GM19455 (cell line): ENCODE data around the gene FSTL4.

ENCODE experiments used
- ATAC-seq: cut with Tn5 transposase; IDR thresholded peaks from one replicate; pipeline ENCODE4 v1.9.1; 2021; ENCODE audit not compliant: unreplicated experiment

The FSTL4 gene

DNA sequence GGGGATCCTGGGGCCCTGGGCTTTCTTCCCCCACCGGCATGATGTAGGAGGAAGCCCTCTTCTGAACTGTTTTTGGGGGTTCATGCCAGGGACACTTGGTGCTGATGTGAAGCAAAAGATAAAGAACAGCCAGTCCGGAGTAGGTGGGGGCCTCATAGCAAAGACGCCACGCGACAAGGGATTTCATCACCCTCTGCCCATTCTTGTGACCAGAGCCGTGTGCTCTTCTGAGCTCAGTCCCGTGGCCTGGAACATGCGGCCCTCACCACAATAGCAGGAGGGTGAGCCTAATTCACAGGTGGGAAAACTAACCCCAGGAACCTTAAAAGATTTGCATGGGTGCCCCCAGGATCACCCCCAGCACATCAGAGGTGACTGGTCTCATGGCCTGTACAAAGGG lies 334.6 kb downstream of the FSTL4 start:
- ATAC-seq = no peak

DNA sequence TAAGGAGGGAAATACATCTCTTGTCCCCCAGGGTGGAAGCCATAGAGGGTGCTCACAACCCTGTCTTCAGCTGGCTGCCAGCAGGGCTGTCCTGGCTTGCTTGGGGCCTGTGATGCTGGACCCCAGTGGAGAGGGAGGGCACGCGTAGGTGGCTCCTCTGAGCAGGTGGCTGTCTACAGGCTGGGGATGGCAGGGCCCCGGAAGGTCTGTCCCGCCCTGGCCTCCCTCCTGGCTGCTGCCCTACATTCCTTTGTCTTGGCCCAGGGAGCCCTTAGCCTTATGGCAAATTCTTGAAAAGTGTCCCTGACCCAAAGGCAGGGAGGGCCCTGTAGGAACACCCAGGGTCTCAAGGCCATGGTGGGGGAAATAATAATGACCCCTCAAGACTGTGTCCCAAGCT lies 336.2 kb downstream of the FSTL4 start:
- ATAC-seq = no peak

DNA sequence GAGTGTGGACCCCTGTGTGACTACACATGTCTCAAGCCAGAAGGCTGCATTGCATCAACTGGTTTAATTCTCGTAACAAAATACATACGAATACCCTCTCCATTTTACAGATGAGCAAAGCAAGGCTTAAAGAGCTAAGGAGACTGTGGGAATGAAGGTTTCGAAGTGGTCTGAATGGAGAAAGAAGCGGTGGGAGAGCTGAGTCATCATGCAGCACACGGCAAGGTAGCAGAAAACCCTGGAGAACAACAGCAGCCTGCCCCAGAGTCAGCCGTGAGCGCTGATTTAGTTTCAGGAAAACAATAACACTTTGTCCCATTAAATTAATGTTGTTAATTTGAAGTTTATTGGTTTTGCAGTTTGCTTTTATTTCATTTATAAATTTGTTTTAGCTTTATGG lies 336.7 kb downstream of the FSTL4 start:
- no peak for ATAC-seq

DNA sequence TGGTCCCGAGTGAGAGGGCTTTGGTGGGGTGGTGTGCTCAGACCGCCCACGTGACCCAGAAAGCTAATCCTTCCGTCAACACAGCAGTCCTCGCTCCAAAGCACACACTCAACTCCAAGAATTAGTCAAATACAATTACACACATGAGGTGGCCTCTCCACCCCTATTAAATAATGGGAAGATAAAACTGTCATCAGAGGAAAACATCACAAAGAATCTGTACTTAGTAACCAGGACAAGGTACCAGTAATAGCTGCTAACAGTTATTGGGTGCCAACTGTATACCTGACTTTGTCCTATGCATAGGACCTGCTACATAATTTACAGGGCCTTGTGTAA lies 337.8 kb downstream of the FSTL4 start:
- no peak for ATAC-seq

DNA sequence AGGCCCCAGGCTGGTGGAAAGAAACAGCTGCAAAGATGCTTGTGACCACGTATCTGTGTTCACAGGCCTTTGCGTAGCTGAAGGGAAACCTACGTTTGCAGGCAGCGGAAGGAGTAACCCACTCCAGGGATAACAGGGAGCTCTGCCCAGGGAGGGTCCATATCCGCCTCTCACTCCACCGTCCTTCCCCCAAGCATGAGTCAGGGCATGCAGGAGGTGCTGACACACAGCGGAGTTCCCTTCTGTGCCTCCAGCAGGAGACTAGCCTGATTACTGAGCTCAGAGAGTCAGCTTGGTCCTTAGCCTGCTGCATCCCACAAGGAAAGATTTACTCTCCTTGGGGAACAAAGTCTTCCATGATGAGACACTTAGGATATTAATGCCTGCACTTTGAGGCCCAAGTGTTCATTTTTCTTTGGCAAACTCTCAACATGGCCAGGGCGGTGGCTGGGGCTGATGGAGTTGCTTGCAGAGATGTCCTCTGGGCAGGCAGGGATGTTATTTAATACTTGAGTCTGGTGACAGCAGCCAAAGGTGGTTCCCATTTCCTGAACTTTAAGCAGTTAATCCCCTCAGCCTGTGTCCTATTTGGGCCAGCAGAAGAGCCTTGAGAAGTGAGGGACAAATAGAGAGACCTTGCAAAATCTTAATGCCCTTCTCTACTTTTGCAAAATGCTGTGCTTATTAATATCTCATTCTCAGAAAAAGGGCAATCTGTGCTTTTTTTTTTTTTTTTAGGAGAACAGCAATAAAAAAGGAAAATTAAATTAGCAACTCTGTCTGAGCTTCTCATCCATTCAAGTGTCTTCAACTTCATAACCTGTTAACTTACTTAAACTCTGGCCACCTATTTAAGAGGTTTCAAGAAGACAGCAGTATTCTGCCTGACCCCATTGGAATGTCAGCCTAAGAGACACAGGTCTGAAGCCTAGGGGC lies 338.4 kb downstream of the FSTL4 start:
- no peak for ATAC-seq

DNA sequence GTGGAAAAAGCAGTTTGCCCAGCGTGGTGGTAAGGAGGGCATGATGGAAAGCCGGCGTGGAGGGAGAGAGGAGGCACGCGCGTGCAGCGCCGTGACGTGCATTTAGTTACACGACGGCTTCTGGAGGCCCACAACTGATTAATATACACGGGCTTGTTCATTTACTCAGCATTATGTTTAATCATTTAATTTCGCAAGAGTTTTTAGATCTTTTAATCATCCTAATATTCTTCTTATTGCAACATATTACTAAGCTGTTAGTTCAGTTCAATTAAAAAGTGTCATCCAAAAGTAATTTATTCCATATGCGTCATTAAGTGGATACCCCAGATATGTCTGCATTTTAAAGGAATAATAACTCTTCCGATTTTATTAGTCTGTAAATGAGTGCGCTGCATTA lies 340.0 kb downstream of the FSTL4 start:
- no peak for ATAC-seq

DNA sequence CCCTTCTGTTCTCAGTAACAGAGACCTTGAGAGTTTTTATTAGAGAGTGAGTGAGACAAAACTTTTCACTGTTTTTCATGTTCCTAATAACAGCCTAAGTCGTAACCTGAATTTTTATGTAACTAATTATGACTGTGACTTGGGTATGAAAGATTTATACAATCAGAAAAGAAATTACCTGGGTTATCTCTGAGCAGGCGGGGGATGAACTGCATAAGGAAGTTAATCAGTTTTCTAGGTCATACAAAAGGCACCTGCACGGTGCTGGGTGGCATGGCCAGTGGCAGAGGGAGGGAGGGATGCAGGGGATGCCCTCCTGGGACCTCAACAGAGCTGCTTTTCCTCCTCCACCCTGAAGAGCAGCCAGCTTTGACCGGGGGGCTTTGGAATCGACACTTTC lies 340.7 kb downstream of the FSTL4 start:
- ATAC-seq = no peak

DNA sequence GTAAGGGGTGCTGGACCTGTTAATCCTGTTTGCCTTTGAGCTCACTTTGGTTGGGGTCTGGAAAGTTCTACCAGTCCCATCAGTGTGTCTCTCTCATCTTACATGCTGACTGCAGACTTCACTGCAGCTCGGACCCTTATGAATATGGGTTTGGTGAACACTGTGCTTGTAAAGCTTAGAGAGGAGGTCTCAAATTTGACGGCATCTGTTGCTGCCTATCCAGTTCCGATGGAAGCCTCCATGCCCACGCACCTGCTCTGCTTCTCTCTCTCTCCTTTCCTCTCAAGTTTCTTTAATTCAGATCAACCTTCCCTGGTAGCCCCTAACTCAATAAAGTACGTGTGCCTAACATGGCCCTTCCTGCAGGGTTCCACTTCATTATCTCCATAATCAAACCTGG lies 342.6 kb downstream of the FSTL4 start:
- no peak for ATAC-seq

DNA sequence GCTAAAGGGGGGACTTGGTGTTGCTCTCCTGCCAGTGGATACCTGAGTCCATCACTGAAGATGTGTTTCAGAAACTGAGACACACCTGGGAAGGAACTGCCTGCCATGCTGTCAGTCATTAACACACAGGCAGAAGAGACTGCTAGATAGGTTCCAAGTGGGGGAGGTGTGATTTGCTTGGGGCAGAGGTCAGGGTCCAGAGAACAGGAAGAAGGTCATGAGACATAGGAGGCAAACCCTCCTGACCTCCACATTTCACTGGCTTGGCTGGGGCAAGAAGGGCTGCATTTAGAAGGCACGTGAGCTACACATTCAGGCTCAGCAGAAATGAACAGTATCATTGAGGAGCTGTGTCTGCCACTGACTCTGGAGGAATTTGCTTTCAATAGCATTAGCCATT lies 344.7 kb downstream of the FSTL4 start:
- ATAC-seq = no peak

DNA sequence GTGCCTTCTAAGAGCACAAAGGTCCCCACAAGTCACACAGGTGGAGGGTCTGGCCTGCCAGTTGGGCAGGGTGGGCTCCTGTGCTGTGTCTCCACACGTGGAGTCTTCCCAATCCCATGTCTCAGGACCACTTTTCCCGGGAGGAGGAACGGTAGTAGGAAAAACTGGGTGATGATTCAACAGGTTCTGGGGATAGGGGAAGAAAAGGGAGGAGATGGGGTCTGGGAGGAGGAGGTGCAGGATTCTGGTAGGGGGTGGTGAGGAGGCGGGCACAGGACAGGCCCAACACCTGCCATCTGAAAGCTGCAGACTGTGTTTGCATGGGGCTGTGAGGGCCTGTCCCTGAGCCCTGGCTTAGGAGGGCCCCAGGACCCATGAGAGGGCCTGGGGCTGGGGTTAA lies 345.4 kb downstream of the FSTL4 start:
- ATAC-seq = no peak

DNA sequence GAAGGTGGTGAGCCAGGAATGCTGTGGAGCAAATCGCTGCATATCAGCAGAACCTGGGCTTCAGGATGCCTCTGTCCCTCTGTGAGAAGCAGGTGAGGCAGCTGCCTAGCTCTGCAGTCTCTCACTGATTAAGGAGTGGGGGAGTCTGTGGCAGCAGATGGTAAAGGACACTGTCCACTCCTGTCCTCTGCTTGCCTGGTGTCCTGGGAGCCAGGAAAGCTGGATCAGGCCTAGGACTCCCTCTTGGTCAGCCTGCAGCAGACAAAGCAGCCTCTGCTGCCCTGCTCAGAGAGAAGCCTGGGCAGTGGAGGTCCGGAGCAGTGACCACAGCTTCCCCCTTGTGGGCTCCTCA lies 345.8 kb downstream of the FSTL4 start:
- no peak for ATAC-seq

DNA sequence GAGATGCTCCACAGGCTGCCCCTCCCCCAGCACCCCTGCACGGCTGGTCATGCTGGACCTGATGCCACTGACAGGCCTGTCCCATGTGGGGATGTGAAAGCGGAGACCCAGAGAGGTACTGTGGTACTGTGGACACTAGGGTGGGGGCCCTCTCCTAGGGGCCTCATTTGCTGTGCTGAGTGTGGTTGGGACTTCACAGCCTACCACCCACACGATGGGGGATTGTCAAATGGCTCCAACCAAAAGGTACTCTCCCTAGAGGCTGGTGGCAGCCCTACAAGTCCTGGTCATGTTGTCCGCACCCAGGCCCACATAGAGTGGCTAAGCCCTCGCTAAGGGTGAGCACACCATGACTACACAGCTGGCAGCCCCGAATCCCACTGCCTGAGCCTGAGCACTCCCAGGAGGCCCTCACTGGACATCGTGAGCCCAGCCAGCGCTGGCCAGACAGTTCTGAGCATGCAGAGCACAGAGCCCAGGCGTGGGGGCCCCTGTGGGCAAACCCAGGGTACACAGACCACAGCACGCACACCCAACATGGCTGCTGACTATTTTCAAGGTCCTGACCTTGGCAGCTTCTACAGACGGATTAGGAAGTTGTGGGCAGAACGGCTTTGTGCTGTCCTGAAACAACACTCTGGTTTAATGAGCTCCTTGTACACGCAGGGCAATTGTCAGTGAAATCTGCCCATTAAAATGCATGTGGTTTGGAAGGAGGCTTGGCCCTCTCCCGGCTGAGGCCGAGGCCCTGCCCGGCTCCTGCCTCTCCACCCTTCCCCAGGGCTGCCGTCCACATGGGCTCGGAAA lies 346.4 kb downstream of the FSTL4 start:
- ATAC-seq = no peak

DNA sequence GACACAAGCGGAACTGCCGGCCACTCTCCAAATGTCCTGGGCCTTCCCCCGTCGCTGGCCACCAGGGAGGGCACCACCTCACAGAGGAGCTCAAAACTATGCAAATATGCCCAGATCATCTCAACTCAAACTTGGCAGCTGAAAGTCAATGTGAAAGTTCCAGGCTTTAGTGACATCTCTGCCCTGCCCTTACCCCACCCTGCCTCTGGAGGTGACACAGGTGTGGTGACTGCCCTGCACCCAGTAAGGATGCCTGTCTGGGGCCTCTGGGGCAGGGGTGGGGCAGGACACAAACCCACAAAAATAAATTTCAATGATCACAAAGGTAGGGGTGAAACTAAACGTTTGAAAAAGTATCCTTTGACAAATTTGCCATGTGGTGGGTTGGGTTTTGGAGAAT lies 347.1 kb downstream of the FSTL4 start:
- no peak for ATAC-seq

DNA sequence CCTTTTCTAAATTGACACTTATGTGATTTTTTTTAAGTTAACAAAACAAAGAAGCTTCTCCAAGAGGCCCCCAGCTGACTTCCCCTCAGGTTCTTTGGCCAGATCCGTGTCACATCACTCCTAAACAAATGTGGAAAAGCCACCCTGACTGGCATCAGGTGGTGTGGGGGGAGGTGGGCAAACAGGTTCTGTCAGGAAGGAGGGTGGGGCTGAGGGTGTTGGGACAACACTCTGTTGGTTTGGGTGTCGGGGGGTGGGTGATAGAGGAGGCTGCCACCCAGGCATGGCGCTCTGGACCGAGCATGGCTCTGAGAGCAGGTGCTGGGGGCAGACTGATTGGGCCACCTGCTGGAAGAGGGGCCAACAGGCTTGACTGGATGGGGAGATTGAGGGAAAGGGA lies 349.7 kb downstream of the FSTL4 start:
- no peak for ATAC-seq

DNA sequence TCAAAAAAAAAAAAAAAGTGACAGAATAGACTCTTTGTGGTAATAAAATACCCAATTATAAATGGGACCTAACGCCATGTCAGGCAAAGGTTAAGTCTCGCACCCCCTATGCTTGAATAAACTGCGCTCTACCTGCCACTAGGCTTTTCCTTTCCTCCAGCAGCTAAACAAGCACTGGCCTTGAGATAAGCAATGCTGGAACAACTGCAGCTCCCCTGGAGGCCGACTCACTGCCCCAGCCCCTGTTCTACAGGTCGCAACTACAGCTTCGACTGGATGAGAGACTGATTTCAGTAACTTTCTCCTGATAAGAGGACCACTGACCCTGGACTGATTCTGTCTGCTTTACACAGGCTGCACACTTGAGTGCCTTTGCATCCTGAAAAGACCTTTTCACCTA lies 350.3 kb downstream of the FSTL4 start:
- no peak for ATAC-seq

DNA sequence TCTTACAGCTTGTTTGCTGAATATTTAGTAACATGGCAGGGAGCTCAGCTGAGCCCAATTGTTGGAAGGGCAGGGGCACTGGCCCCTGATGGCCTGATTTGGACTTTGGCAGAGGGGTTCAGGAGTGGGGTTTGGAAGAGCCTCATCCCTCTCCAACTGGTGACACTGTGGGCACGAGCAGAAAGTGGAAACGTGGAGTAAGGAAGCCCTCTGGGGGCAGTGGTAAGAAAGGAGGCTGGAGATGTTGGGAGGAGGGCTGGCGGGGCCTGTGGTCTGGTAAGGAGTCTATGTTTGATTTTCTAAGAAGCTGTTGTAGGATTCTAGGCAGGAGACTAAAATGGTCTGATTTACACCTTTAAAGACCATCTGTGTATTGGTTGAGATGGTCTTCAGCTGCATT lies 351.6 kb downstream of the FSTL4 start:
- ATAC-seq = no peak

DNA sequence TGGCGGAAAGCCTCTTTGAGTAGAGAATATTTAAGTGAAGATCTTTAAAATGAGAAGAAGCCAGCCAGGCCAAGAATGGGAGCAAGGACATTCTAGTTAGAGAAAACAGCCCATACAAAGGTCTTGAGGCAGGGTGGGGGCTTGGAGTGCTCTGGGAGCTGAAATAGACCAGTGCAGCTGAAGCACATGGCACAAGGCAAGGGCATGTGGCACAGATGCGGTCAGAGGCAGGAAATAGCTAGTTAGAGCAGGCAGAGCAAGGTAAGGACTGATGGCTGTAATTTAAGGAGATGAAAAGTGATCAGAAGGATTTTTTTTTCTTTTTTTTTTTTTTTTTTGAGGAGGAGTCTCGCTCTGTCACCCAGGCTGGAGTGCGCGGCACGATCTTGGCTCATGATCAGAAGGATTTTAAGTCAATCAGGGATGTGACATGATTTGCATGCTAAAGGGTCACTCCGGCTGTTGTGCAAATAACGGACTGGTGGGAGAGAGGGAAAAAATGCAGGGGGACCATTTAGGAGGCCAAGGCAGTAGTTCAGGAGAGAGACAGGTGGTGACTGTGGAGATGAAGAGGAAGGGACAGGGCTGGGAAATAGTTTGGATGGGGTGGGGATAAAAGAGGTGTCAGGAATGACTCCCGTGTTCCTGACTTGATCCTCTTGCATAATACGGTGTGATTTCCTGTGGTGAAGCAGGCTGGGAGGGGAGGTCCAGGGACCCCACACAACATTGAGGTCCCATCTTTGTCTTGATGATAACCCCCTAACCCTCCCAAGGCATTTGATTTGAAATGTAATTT lies 352.9 kb downstream of the FSTL4 start:
- no peak for ATAC-seq

DNA sequence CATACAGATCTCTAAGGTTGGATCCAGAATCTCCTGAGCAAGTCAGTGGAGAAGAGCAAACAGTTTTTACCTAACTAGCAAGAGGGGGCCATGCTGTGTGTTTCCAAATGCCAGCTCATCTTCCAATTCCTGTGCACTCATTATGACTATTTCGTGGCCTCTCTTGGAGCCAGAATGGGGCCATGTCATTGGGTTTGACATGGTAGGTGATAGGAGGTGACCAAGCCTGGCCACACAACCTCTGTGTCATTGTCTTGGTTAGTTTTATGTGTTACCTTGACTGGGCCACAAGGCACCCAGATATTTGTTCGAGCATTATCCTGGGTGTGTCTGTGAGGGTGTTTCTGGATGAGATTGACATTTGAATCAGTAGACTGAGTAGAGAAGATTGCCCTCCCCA lies 354.4 kb downstream of the FSTL4 start:
- ATAC-seq = no peak

DNA sequence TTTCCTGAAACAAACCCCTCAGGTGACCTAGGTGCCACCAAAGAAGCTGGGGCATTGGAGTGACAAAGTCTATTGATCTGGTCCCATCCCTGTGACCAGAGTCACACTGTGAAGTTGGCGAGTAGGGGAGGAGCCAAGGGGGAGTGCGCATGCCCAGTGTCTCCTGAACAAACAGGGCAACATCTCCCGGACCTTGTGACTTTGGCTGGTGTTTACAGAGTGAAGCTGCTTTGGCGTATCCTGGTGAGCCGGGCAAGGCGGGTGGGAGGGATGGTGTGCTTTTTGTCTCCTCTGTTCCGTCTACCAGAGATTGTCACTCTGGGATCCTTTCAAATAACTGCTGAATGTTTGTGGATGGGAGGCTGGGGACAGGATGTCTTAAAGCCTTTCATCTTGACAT lies 356.1 kb downstream of the FSTL4 start:
- ATAC-seq = no peak

DNA sequence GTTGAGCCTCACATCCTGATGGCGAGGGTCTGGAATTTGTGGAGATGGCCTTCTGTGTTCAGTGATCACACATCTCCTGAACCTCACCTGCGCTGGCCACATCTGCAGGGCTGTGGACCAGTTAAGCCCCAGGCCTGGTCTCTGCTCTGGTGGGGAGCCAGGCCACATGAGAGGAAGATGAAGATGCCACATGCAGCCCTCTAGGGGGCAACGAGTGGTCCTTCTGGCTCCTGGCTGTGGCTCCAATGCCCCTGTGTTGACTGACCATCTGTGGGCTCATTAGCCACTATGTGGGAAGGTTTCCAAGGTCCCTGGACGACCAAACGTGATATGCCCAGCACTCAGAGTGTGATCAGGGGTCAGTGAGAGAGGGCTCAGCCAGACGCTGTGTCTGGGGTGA lies 357.5 kb downstream of the FSTL4 start:
- ATAC-seq = no peak

DNA sequence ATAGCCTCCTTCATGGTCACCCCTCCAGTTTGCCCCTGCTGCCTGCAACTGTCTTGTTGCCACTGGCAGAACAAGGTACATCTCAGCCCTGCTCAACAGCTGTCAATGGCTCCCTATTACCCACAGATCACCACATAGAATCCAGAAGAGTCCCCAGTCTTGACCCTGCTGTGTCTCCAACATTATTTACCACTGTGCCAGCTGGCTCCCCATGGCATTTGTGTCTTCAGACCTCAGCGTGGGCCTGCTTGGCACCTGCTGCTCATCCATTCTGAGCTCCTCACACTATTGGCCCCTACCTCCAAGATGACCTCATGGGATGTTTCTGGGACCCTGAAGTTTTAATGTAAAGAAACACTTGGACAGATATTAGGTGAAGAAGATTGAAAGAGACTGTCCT lies 358.7 kb downstream of the FSTL4 start:
- no peak for ATAC-seq

DNA sequence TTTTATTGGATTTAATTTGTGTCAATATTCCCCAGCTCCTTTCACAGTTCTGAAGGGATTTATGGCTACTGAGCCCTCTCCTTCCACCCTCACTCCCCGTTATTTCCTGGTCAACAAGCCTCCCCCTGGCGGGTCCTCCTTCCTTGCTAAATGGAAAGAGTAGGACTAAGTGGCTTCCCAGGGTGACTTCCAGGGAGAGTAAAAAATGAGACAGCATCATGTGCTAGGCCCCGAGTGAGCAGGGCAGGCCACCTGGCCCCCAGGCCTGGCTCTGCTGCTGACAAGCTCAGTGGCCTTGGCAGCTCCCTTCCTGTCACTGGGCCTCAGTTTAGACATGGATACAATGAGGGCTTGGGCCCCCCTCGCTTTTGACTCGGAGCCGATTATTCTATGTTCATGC lies 359.3 kb downstream of the FSTL4 start:
- ATAC-seq = no peak
